Measurements from ENCODE around the gene HOOK2. TPM values are rescaled to one million over a fixed set of nuclear protein-coding genes. Genes with fewer than 3 reads are reported as not detected.

HOOK2 gene
- total and polyA plus RNA-seq, 2 donors (not counting 1 experiment from before 2014, with no cell fraction given) = 6.6 to 26.6 TPM

DNA sequence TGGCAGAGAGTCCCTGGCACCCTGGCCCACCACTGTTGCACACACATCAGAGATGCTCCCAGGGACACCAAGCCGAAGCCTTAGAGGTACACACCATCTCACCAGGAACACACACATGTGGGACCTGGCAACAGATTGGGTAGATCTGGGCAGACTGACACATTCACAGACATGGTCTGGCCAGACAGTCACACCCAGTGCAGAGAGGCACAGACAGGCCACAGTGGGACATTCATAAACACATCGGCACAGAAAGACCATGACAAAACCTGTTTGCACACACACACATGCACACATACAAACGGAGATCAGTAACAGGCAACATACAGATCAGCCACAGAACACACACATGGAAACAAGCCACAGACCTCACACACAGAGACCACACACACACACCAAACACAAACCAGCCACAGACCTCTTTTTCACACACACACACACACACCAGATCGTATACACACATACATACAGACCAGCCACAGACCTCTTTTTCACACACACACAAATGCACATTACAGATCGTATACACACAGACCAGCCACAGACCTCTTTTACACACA lies 9.6 kb upstream of the HOOK2 start:
- TF ChIP-seq EZH2 (IDR thresholded peaks at IDR 0.05; ENCODE audit: low read length, missing control alignments) = no peak
- TF ChIP-seq, protein P1, sequence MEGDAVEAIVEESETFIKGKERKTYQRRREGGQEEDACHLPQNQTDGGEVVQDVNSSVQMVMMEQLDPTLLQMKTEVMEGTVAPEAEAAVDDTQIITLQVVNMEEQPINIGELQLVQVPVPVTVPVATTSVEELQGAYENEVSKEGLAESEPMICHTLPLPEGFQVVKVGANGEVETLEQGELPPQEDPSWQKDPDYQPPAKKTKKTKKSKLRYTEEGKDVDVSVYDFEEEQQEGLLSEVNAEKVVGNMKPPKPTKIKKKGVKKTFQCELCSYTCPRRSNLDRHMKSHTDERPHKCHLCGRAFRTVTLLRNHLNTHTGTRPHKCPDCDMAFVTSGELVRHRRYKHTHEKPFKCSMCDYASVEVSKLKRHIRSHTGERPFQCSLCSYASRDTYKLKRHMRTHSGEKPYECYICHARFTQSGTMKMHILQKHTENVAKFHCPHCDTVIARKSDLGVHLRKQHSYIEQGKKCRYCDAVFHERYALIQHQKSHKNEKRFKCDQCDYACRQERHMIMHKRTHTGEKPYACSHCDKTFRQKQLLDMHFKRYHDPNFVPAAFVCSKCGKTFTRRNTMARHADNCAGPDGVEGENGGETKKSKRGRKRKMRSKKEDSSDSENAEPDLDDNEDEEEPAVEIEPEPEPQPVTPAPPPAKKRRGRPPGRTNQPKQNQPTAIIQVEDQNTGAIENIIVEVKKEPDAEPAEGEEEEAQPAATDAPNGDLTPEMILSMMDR (conservative IDR thresholded peaks at IDR 0.05 in 1 of 2, IDR thresholded peaks at IDR 0.05 in 1 of 2; ENCODE audit: low read depth in 1 of 2, low read length in 2 of 2) = no peak
- H3K9me3 ChIP-seq (ENCODE audit: control insufficient read depth, insufficient read depth, low read depth, low read length) = no peaks in the 10 kb centered on the region
- peaks cover 41% of the 10 kb centered on the region for H3K4me1 ChIP-seq (ENCODE audit: control insufficient read depth, extremely low read depth, insufficient read depth, low read length)
- no peaks in the 10 kb centered on the region for H4K20me1 ChIP-seq (ENCODE audit: control insufficient read depth, extremely low read depth, insufficient read depth, low read length)
- no peak overlapping the region for H2AFZ ChIP-seq (ENCODE audit: low read length)
- no peak overlapping the region for H3K4me3 ChIP-seq (replicated peaks in 1 of 4; ENCODE audit: control extremely low read depth in 1 of 4, insufficient read depth in 1 of 4, low read depth in 3 of 4, low read length in 4 of 4)
- H3K9ac ChIP-seq (ENCODE audit: insufficient read depth, low read length) = no peak overlapping the region
- no peak for DNase-seq (ENCODE audit: low read depth in 2 of 2)
- no peaks in the 10 kb centered on the region for H3K36me3 ChIP-seq (ENCODE audit: control insufficient read depth, insufficient read depth, low read length)
- H3K4me2 ChIP-seq (ENCODE audit: extremely low read depth, insufficient read depth, low read length) = no peak overlapping the region
- H3K27ac ChIP-seq (ENCODE audit: insufficient read depth, low read length) = peak overlapping the region; percentile 34
- H3K79me2 ChIP-seq (ENCODE audit: control insufficient read depth, insufficient read depth, low read length) = no peaks in the 10 kb centered on the region
- no peaks in the 10 kb centered on the region for H3K27me3 ChIP-seq (ENCODE audit: control insufficient read depth, insufficient read depth, low read length)

DNA sequence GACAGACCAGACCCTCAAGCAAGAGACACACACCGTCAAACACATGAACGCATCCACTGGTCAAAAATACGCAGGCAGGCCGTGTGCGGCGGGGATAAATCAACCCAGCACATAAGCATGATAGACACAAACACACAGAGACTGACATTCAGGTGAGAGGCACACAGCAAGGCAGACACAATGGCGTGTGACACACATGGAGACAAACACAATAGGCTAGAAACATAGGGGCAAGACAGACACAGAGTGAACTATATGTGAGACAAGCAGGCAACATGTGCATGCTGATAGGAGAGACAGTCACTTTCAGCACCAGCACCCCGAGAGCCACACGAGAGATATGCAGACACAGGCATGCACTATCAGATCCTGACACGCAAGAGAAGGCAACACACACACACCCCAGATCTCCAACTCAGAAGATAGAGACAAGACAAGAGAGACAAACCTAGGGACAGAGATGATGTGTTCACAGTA lies 9.1 kb upstream of the HOOK2 start:
- Histone ChIP-seq H3K36me3 (ENCODE audit: control insufficient read depth, insufficient read depth, low read length) (no peaks in the 10 kb centered on the region), H3K4me2 (ENCODE audit: extremely low read depth, insufficient read depth, low read length) (no peak overlapping the region), H3K79me2 (ENCODE audit: control insufficient read depth, insufficient read depth, low read length) (no peaks in the 10 kb centered on the region), H3K4me1 (ENCODE audit: control insufficient read depth, extremely low read depth, insufficient read depth, low read length) (peaks cover 45% of the 10 kb centered on the region), H3K9me3 (ENCODE audit: control insufficient read depth, insufficient read depth, low read depth, low read length) (no peaks in the 10 kb centered on the region), H3K27me3 (ENCODE audit: control insufficient read depth, insufficient read depth, low read length) (no peaks in the 10 kb centered on the region), H2AFZ (ENCODE audit: low read length) (no peak overlapping the region), H3K4me3 (replicated peaks in 1 of 4; ENCODE audit: control extremely low read depth in 1 of 4, insufficient read depth in 1 of 4, low read depth in 3 of 4, low read length in 4 of 4) (no peak overlapping the region), H4K20me1 (ENCODE audit: control insufficient read depth, extremely low read depth, insufficient read depth, low read length) (no peaks in the 10 kb centered on the region), H3K27ac (ENCODE audit: insufficient read depth, low read length) (peak overlapping the region; percentile 0), H3K9ac (ENCODE audit: insufficient read depth, low read length) (peak overlapping the region; percentile 3)
- TF ChIP-seq, protein P1 (conservative IDR thresholded peaks at IDR 0.05 in 1 of 2, IDR thresholded peaks at IDR 0.05 in 1 of 2; ENCODE audit: low read depth in 1 of 2, low read length in 2 of 2) = no peak
- no peak for TF ChIP-seq EZH2 (IDR thresholded peaks at IDR 0.05; ENCODE audit: low read length, missing control alignments)
- no peak for DNase-seq (ENCODE audit: low read depth in 2 of 2)

DNA sequence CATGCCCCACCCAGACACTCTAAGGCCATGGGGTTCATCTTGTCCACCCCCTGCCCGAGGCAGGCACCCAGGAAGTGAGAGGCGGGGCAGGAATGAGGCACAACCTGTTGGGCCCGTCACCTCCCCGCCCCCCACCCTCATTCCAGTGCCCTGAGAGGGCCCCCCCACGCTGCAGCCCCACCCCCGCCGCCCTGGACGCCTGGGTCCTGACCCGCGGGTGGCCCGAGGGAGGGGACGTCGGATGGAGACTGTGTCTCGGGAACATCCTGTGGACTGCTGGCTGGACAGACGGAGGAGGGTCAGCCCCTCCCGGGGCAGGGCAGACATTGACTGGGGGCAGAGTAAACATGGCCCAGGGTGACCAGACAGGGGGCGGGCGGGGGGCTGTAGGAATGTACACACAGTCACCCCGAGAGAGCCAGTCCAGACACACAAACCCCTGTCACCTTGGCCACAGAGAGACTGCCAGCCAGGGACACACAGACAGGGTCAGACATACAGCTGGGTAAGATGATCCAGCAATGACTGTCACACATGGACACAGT lies 8.6 kb upstream of the HOOK2 start:
- Histone ChIP-seq H3K79me2 (ENCODE audit: control insufficient read depth, insufficient read depth, low read length) (no peaks in the 10 kb centered on the region), H3K4me1 (ENCODE audit: control insufficient read depth, extremely low read depth, insufficient read depth, low read length) (peaks cover 45% of the 10 kb centered on the region), H3K9me3 (ENCODE audit: control insufficient read depth, insufficient read depth, low read depth, low read length) (no peaks in the 10 kb centered on the region), H3K27me3 (ENCODE audit: control insufficient read depth, insufficient read depth, low read length) (no peaks in the 10 kb centered on the region), H3K36me3 (ENCODE audit: control insufficient read depth, insufficient read depth, low read length) (no peaks in the 10 kb centered on the region), H4K20me1 (ENCODE audit: control insufficient read depth, extremely low read depth, insufficient read depth, low read length) (no peaks in the 10 kb centered on the region), H3K9ac (ENCODE audit: insufficient read depth, low read length) (peak overlapping the region; percentile 76), H3K4me3 (replicated peaks in 1 of 4; ENCODE audit: control extremely low read depth in 1 of 4, insufficient read depth in 1 of 4, low read depth in 3 of 4, low read length in 4 of 4) (no peak overlapping the region), H3K27ac (ENCODE audit: insufficient read depth, low read length) (peak overlapping the region; percentile 88), H2AFZ (ENCODE audit: low read length) (no peak overlapping the region), H3K4me2 (ENCODE audit: extremely low read depth, insufficient read depth, low read length) (peak overlapping the region; percentile 48)
- no peak for DNase-seq (ENCODE audit: low read depth in 2 of 2)
- TF ChIP-seq, protein P1 (conservative IDR thresholded peaks at IDR 0.05 in 1 of 2, IDR thresholded peaks at IDR 0.05 in 1 of 2; ENCODE audit: low read depth in 1 of 2, low read length in 2 of 2) = no peak
- no peak for TF ChIP-seq EZH2 (IDR thresholded peaks at IDR 0.05; ENCODE audit: low read length, missing control alignments)

Measured in fibroblast of lung (primary cell).